ENCODE results near the gene CHMP6.

DNA sequence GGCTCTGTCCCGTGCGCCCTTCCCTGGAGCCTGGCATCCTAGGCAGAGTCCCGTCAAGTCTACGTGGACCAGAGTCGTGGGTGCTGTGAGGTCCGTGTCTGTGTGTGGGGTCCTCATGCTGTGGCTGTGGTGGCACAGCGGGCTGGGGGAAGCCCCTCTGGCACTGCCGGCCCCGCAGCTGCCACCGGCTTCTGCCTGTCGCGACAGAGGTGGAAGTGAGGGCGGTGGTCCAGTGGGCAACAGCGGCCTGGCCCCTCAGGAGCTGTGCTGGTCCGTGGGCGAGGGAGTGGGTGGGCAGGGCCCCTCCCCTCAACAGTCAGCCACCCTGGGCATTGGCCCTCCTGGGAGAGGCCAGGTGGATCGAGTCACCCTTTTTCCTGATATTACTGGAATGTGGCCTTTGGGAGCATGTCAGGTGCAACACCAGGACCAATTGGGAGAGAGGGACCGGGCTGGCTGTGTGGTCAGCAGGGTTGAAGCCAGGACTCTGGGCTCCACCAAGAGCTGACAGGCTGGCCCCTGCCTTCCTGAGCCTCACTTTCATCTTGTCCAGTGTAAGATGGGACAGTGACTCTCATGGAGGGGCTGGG lies 55.2 kb downstream of the CHMP6 start:
- TF ChIP-seq, protein P1, sequence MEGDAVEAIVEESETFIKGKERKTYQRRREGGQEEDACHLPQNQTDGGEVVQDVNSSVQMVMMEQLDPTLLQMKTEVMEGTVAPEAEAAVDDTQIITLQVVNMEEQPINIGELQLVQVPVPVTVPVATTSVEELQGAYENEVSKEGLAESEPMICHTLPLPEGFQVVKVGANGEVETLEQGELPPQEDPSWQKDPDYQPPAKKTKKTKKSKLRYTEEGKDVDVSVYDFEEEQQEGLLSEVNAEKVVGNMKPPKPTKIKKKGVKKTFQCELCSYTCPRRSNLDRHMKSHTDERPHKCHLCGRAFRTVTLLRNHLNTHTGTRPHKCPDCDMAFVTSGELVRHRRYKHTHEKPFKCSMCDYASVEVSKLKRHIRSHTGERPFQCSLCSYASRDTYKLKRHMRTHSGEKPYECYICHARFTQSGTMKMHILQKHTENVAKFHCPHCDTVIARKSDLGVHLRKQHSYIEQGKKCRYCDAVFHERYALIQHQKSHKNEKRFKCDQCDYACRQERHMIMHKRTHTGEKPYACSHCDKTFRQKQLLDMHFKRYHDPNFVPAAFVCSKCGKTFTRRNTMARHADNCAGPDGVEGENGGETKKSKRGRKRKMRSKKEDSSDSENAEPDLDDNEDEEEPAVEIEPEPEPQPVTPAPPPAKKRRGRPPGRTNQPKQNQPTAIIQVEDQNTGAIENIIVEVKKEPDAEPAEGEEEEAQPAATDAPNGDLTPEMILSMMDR (IDR thresholded peaks at IDR 0.05): no peak
- TF ChIP-seq SP1 (CRISPR knock-in tag; conservative IDR thresholded peaks at IDR 0.05) (no peak), ETV6 (CRISPR knock-in tag; IDR thresholded peaks at IDR 0.05) (no peak), JUN (CRISPR knock-in tag; IDR thresholded peaks at IDR 0.05) (no peak), NFYB (CRISPR knock-in tag; conservative IDR thresholded peaks at IDR 0.05; ENCODE audit: low read depth) (no peak), ESRRA (CRISPR knock-in tag; IDR thresholded peaks at IDR 0.05; ENCODE audit: borderline replicate concordance) (no peak), CREB1 (CRISPR knock-in tag; IDR thresholded peaks at IDR 0.05) (no peak), MXD4 (CRISPR knock-in tag; IDR thresholded peaks at IDR 0.05; ENCODE audit: borderline replicate concordance) (no peak), NR1H2 (CRISPR knock-in tag; IDR thresholded peaks at IDR 0.05) (no peak)
- TF ChIP-seq, protein P2, sequence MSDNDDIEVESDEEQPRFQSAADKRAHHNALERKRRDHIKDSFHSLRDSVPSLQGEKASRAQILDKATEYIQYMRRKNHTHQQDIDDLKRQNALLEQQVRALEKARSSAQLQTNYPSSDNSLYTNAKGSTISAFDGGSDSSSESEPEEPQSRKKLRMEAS (CRISPR knock-in tag; IDR thresholded peaks at IDR 0.05): no peak
- TF ChIP-seq, protein P3, sequence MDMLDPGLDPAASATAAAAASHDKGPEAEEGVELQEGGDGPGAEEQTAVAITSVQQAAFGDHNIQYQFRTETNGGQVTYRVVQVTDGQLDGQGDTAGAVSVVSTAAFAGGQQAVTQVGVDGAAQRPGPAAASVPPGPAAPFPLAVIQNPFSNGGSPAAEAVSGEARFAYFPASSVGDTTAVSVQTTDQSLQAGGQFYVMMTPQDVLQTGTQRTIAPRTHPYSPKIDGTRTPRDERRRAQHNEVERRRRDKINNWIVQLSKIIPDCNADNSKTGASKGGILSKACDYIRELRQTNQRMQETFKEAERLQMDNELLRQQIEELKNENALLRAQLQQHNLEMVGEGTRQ (CRISPR knock-in tag; IDR thresholded peaks at IDR 0.05): no peak
- TF ChIP-seq, protein P4, sequence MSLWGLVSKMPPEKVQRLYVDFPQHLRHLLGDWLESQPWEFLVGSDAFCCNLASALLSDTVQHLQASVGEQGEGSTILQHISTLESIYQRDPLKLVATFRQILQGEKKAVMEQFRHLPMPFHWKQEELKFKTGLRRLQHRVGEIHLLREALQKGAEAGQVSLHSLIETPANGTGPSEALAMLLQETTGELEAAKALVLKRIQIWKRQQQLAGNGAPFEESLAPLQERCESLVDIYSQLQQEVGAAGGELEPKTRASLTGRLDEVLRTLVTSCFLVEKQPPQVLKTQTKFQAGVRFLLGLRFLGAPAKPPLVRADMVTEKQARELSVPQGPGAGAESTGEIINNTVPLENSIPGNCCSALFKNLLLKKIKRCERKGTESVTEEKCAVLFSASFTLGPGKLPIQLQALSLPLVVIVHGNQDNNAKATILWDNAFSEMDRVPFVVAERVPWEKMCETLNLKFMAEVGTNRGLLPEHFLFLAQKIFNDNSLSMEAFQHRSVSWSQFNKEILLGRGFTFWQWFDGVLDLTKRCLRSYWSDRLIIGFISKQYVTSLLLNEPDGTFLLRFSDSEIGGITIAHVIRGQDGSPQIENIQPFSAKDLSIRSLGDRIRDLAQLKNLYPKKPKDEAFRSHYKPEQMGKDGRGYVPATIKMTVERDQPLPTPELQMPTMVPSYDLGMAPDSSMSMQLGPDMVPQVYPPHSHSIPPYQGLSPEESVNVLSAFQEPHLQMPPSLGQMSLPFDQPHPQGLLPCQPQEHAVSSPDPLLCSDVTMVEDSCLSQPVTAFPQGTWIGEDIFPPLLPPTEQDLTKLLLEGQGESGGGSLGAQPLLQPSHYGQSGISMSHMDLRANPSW (CRISPR knock-in tag; conservative IDR thresholded peaks at IDR 0.05; ENCODE audit: low read depth): no peak
- TF ChIP-seq, protein P5, sequence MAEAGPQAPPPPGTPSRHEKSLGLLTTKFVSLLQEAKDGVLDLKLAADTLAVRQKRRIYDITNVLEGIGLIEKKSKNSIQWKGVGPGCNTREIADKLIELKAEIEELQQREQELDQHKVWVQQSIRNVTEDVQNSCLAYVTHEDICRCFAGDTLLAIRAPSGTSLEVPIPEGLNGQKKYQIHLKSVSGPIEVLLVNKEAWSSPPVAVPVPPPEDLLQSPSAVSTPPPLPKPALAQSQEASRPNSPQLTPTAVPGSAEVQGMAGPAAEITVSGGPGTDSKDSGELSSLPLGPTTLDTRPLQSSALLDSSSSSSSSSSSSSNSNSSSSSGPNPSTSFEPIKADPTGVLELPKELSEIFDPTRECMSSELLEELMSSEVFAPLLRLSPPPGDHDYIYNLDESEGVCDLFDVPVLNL (CRISPR knock-in tag; IDR thresholded peaks at IDR 0.05; ENCODE audit: borderline replicate concordance, low read depth): no peak

Measured in WTC11 (cell line).